HepG2 (cell line): ENCODE measurements around the gene WARS2. TPM values are rescaled to one million over a fixed set of nuclear protein-coding genes. Genes with fewer than 3 reads are reported as not detected.

Experiments used
- ATAC-seq: fragments of 200-7000 bp; cut with Tn5 transposase; 3 replicates; pipeline ENCODE4 v1.9.1; 2020; ENCODE audit warnings: mild to moderate bottlenecking, moderate library complexity
- Bru-seq: library from RNA; stranded (reverse); fragments of 400-500 nt; gene quantifications from one replicate; lab custom pipeline; 2021; lab: Mats Ljungman, UMichigan
- BruChase-seq, 2 experiments: library from RNA; stranded (reverse); fragments of 400-500 nt; gene quantifications; one replicate each; lab custom pipeline; 2021; lab: Mats Ljungman, UMichigan
- BruUV-seq: library from RNA; stranded (reverse); fragments of 400-500 nt; replicated peaks from 2 replicates; lab custom pipeline; 2021; lab: Mats Ljungman, UMichigan
- CTCF ChIA-PET: fragments of 300-600 bp; formaldehyde crosslinking; extraction: SDS; loops from one replicate; lab custom pipeline; 2021; ENCODE audit warnings: low total read pairs, inconsistent platforms, low intra/inter-chr PET ratio; lab: Yijun Ruan, JAX
- POLR2A ChIA-PET: fragments of 350-600 bp; sonication (Branson Sonifier 250); formaldehyde crosslinking; loops from one replicate; lab custom pipeline; 2020; ENCODE audit warnings: antibody characterized with exemption, inconsistent platforms; lab: Yijun Ruan, JAX
- DNase-seq: peaks from one replicate; pipeline ENCODE4 v3.0.0-alpha.2; 2015; ENCODE audit warnings: low spot score
- FAIRE-seq: peaks from 3 replicates; lab custom pipeline; 2011; peaks lifted over from hg19 to GRCh38; lab: Jason Lieb, UNC
- H2AFZ ChIP-seq: one replicate; pipeline ENCODE4 v1.6.1; 2011; ENCODE audit warnings: low read length, inconsistent platforms
- H3K27ac ChIP-seq: fragments of 300-600 bp; 3 replicates; pipeline ENCODE4 v1.8.0; 2011; ENCODE audit warnings: mixed run types, mild to moderate bottlenecking, mixed read lengths, low read length, inconsistent platforms; ENCODE audit not compliant: insufficient read depth; ENCODE audit errors: extremely low read length
- H3K27me3 ChIP-seq, 2 experiments: fragments of 200-600 bp in 1 of 2; 2 replicates in 1 of 2; 3 replicates in 1 of 2; pipeline versions ENCODE4 v1.6.0 to v1.8.0; 2011; ENCODE audit warnings: low read length in 2 of 2, mild to moderate bottlenecking in 2 of 2, moderate library complexity in 2 of 2, inconsistent platforms in 1 of 2; ENCODE audit not compliant: insufficient read depth in 2 of 2, control insufficient read depth in 1 of 2
- H3K36me3 ChIP-seq, 2 experiments: fragments of 200-600 bp in 1 of 2; replicated peaks in 1 of 2; 2 replicates in 1 of 2; 3 replicates in 1 of 2; pipeline versions ENCODE4 v1.5.1 to v1.8.0; 2011; ENCODE audit warnings: low read length in 2 of 2, inconsistent platforms in 1 of 2; ENCODE audit not compliant: insufficient read depth in 2 of 2, control insufficient read depth in 1 of 2
- H3K4me1 ChIP-seq: 2 replicates; pipeline ENCODE4 v1.5.1; 2012; ENCODE audit warnings: low read length, inconsistent platforms; ENCODE audit not compliant: insufficient read depth
- H3K4me2 ChIP-seq: 2 replicates; pipeline ENCODE4 v1.6.0; 2011; ENCODE audit warnings: low read depth, low read length, inconsistent platforms
- H3K4me3 ChIP-seq, 3 experiments: fragments of 200-600 bp in 1 of 3; sonication (generic), shearing (Covaris generic) in 1 of 3; replicated peaks in 1 of 3; 2 replicates each; pipeline ENCODE4 v1.5.1; 2011 to 2016; ENCODE audit warnings: low read length in 3 of 3, inconsistent platforms in 2 of 3, low read depth in 2 of 3, mild to moderate bottlenecking in 2 of 3, control low read depth in 1 of 3, mixed read lengths in 1 of 3; ENCODE audit not compliant: insufficient read depth in 1 of 3
- H3K79me2 ChIP-seq: one replicate; pipeline ENCODE4 v1.6.1; 2011; ENCODE audit warnings: low read length, inconsistent platforms; ENCODE audit not compliant: insufficient read depth
- H3K9ac ChIP-seq: 2 replicates; pipeline ENCODE4 v1.6.0; 2011; ENCODE audit warnings: mild to moderate bottlenecking, low read depth, low read length, inconsistent platforms; ENCODE audit not compliant: insufficient read depth
- H3K9me3 ChIP-seq: 2 replicates; pipeline ENCODE4 v1.5.1; 2012; ENCODE audit warnings: mild to moderate bottlenecking, low read length
- H4K20me1 ChIP-seq: 2 replicates; pipeline ENCODE4 v1.6.0; 2011; ENCODE audit warnings: inconsistent platforms, mild to moderate bottlenecking, low read length, moderate library complexity; ENCODE audit not compliant: insufficient read depth
- BORCS8-MEF2B ChIP-seq: sonication (generic); formaldehyde crosslinking; IDR thresholded peaks from 2 replicates; pipeline ENCODE4 v1.8.0; 2022; ENCODE audit warnings: mild to moderate bottlenecking, missing genetic modification reagents
- CEBPG ChIP-seq: IDR thresholded peaks from 2 replicates; pipeline ENCODE4 v1.6.1; 2016
- KDM5A ChIP-seq: fragments of 200-600 bp; sonication (generic); IDR thresholded peaks from 2 replicates; pipeline ENCODE4 v1.7.0; 2018; ENCODE audit warnings: antibody characterized with exemption, mild to moderate bottlenecking, low read length, borderline replicate concordance
- REL ChIP-seq: sonication (generic); formaldehyde crosslinking; conservative IDR thresholded peaks from 2 replicates; pipeline ENCODE4 v1.8.0; 2022; ENCODE audit warnings: mild to moderate bottlenecking, missing genetic modification reagents, moderate library complexity
- RFX1 ChIP-seq: fragments of 450-650 bp; IDR thresholded peaks from 2 replicates; pipeline ENCODE4 v1.6.1; 2017
- SALL2 ChIP-seq: sonication (generic); formaldehyde crosslinking; IDR thresholded peaks from 2 replicates; pipeline ENCODE4 v1.8.1; 2023; ENCODE audit warnings: mild to moderate bottlenecking, missing genetic modification reagents, inconsistent platforms
- TSC22D2 ChIP-seq: sonication (generic); formaldehyde crosslinking; IDR thresholded peaks from 2 replicates; pipeline ENCODE4 v1.5.1; 2020; ENCODE audit warnings: missing genetic modification reagents, mild to moderate bottlenecking, borderline replicate concordance
- ZBTB3 ChIP-seq: sonication (generic); formaldehyde crosslinking; IDR thresholded peaks from 2 replicates; pipeline ENCODE4 v1.4.0; 2020; ENCODE audit warnings: low read depth, mild to moderate bottlenecking, moderate library complexity, missing genetic modification reagents, borderline replicate concordance
- ZNF12 ChIP-seq: sonication (generic); formaldehyde crosslinking; IDR thresholded peaks from 2 replicates; pipeline ENCODE4 v1.5.0; 2020; ENCODE audit warnings: missing genetic modification reagents
- ZNF501 ChIP-seq: sonication (generic); formaldehyde crosslinking; IDR thresholded peaks from 2 replicates; pipeline ENCODE4 v1.5.1; 2020; ENCODE audit warnings: mild to moderate bottlenecking, moderate library complexity, missing genetic modification reagents
- whole genome bisulfite sequencing: methylation state at CpG from one replicate; pipeline ENCODE4 v1.1.6; 2017; ENCODE audit warnings: low lambda C conversion rate; 5-methylcytosine and 5-hydroxymethylcytosine counted together
- in situ Hi-C: cut with HindIII; loops from 2 replicates; pipeline ENCODE4 v1.10.0; 2017; ENCODE audit warnings: low pct_unique_long_range_greater_than_20kb; ENCODE audit not compliant: extremely low pct_ligation_motif_present
- intact Hi-C: fragments of 100-400 bp; cut with micrococcal nuclease; formaldehyde crosslinking; loops from one replicate; pipeline ENCODE4 v1.10.0; 2022; ENCODE audit not compliant: unreplicated experiment
- long read RNA-seq, 2 experiments: library from RNA in 1 of 2; library from polyadenylated mRNA in 1 of 2; stranded (forward) in 1 of 2; unstranded in 1 of 2; transcript quantifications; one replicate each; pipeline ENCODE4 v2.0.0, GENCODE V29; 2019 to 2022
- polyA minus RNA-seq, 3 experiments: library from RNA; depleted of rRNA, polyadenylated mRNA; stranded (reverse); fragments of >200 nt; gene quantifications; 2 replicates each; pipeline ENCODE4 v1.2.3, GENCODE V29; 2011; ENCODE audit warnings: low replicate concordance in 1 of 3
- polyA plus RNA-seq, 8 experiments: library from polyadenylated mRNA; depleted of rRNA in 3 of 8; stranded (reverse) in 7 of 8; unstranded in 1 of 8; fragments of >200 nt; fragmentation: Illumina TruSeq in 4 of 8; extraction: Trizol in 4 of 8; gene quantifications; 2 replicates each; pipeline versions ENCODE4 v1.2.1 to v1.2.3, GENCODE V29; 2011 to 2016; ENCODE audit warnings: low read depth in 4 of 8, missing spikeins in 1 of 8, mixed read lengths in 1 of 8; ENCODE audit not compliant: insufficient read depth in 1 of 8
- total RNA-seq, 5 experiments: library from RNA; depleted of rRNA; stranded (reverse); fragments of >200 nt; fragmentation: Illumina TruSeq; extraction: Trizol; gene quantifications; 2 replicates each; pipeline ENCODE4 v1.2.3, GENCODE V29; 2016; ENCODE audit warnings: low read depth in 1 of 5
- TF ChIP-seq, protein P1 (sequence below): IDR thresholded peaks from 2 replicates; pipeline ENCODE4 v1.6.1; 2016; ENCODE audit warnings: mild to moderate bottlenecking
- TF ChIP-seq, protein P2 (sequence below): sonication (generic); formaldehyde crosslinking; IDR thresholded peaks from 2 replicates; pipeline ENCODE4 v1.4.0; 2020; ENCODE audit warnings: missing genetic modification reagents, low read depth, mild to moderate bottlenecking, borderline replicate concordance
- TF ChIP-seq, protein P3 (sequence below): sonication (generic); formaldehyde crosslinking; IDR thresholded peaks from 2 replicates; pipeline ENCODE4 v1.5.0; 2020; ENCODE audit warnings: missing genetic modification reagents

Gene WARS2
- 18.8 and 27.5 TPM in 2 replicates for total RNA-seq (2016; rRNA removed; fragmentation: Illumina TruSeq; extraction: Trizol)
- total RNA-seq (2016; cell fraction: cytosol; rRNA removed; fragmentation: Illumina TruSeq; extraction: Trizol; ENCODE audit: low read depth) = 4.1 and 6.4 TPM in 2 replicates
- total RNA-seq (2016; cell fraction: insoluble cytoplasmic fraction; rRNA removed; fragmentation: Illumina TruSeq; extraction: Trizol) = 17.4 and 27.5 TPM in 2 replicates
- 12.9 and 13.8 TPM in 2 replicates for total RNA-seq (2016; cell fraction: membrane; rRNA removed; fragmentation: Illumina TruSeq; extraction: Trizol)
- 18.3 and 19.9 TPM in 2 replicates for total RNA-seq (2016; cell fraction: nucleus; rRNA removed; fragmentation: Illumina TruSeq; extraction: Trizol)
- polyA plus RNA-seq (2011; rRNA removed) = 12.4 and 12.9 TPM in 2 replicates
- 8.6 and 8.9 TPM in 2 replicates for polyA plus RNA-seq (2011; cell fraction: cytosol; rRNA removed)
- 6.0 and 7.8 TPM in 2 replicates for polyA plus RNA-seq (2011; cell fraction: nucleus; rRNA removed)
- 15.9 and 18.9 TPM in 2 replicates for polyA plus RNA-seq (2012)
- 3.1 and 3.2 TPM in 2 replicates for polyA plus RNA-seq (2016; cell fraction: cytosol; fragmentation: Illumina TruSeq; extraction: Trizol; ENCODE audit: low read depth)
- polyA plus RNA-seq (2016; cell fraction: insoluble cytoplasmic fraction; fragmentation: Illumina TruSeq; extraction: Trizol; ENCODE audit: low read depth) = 22.1 and 23.5 TPM in 2 replicates
- polyA plus RNA-seq (2016; cell fraction: membrane; fragmentation: Illumina TruSeq; extraction: Trizol; ENCODE audit: low read depth) = 7.5 and 8.8 TPM in 2 replicates
- 6.0 and 8.0 TPM in 2 replicates for polyA plus RNA-seq (2016; cell fraction: nucleus; fragmentation: Illumina TruSeq; extraction: Trizol; ENCODE audit: insufficient read depth, low read depth)
- 26.0 and 75.1 TPM in 2 replicates for polyA minus RNA-seq (2011; rRNA and poly(A)+ RNA removed; ENCODE audit: low replicate concordance)
- 8.4 and 13.2 TPM in 2 replicates for polyA minus RNA-seq (2011; cell fraction: cytosol; rRNA and poly(A)+ RNA removed)
- polyA minus RNA-seq (2011; cell fraction: nucleus; rRNA and poly(A)+ RNA removed) = 32.1 and 32.4 TPM in 2 replicates
- percentile 68 among the genes with signal in this experiment for Bru-seq, nascent RNA
- percentile 56 among the genes with signal in this experiment for BruChase-seq, experiment 1, labeled RNA remaining after a 6-hour chase
- percentile 57 among the genes with signal in this experiment for BruChase-seq, experiment 2, labeled RNA remaining after a 2-hour chase
- long read RNA-seq, experiment 1, transcript WARS2-201 (6 exons, 2,800 nt) = major isoform, 19 of 27 reads
- long read RNA-seq, experiment 1, partial matches to known transcripts = 2 of 27 reads
- long read RNA-seq, experiment 1, other reads (novel, unspliced or antisense) = 6 of 27 reads
- long read RNA-seq, experiment 2, transcript WARS2-201 (6 exons, 2,800 nt) = major isoform, 16 of 44 reads
- long read RNA-seq, experiment 2, partial matches to known transcripts = 2 of 44 reads
- long read RNA-seq, experiment 2, other reads (novel, unspliced or antisense) = 26 of 44 reads

DNA sequence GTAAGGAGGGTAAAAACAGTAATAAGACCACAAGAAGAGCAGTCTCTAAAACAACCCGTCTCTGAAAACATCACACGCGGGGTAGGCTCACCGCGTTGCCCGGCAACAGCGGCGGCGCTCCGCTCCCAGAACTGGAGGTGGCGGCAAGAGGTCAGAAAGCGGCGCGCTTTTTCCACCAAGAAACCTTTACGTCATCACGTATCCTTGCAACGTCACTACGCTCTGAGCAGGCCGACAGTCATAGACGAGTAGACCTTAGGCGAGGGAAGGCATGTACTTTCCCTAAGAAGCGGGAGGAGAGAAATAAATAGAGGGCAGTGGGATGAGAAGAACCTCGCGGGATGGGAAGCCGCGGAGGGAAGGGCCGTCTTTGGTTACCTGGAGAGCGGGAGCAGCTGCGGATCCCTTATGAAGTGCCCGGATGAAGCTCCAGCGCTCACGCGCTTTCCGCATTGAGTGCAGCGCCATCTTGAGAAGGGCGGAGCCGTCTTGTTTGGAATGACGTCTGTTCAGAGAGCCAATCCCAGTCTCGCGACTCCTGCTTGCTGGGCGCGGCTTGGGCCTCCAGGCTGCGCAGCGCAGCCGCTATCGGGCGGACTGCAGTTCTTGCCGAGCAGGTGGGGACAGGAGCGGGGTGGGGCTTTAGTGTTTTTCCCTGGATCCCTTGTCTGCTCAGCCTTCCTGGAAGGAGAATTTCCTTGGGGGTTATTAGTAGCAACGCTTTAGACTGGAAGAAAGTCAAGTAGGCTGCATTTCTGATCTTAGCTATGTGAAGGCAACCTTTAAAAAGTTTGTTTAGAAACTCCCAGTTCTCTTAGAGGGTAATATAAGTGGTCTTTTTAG lies at the start of gene WARS2:
WARS2 (minus strand) TSS at position 477 of the 843 bp plus-strand sequence; CDS start at position 468, 9 bp downstream.
- no peaks in the 10 kb centered on the region for H3K27me3 ChIP-seq
- WGBS = 2% methylated on average over 33 of the region's 50 CpGs
- peak; percentile 77 for FAIRE-seq
- H3K36me3 ChIP-seq = no peaks in the 10 kb centered on the region
- CTCF ChIA-PET = no interaction called here
- peaks cover 30% of the 10 kb centered on the region for H3K4me1 ChIP-seq
- peaks cover 33% of the 10 kb centered on the region for H3K79me2 ChIP-seq
- H4K20me1 ChIP-seq = no peaks in the 10 kb centered on the region
- peak within 1 kb of the TSS; percentile 91 for H3K27ac ChIP-seq
- BruUV-seq = TSS peak; percentile 71
- in situ Hi-C loops = no loop called here
- peak within 1 kb of the TSS; percentile 75 to 85 (median 75) for H3K4me3 ChIP-seq
- H3K9me3 ChIP-seq = no peaks in the 10 kb centered on the region
- peak; percentile 95 for DNase-seq
- H3K9ac ChIP-seq = peak within 1 kb of the TSS; percentile 84
- H2AFZ ChIP-seq = peak within 1 kb of the TSS; percentile 38
- POLR2A ChIA-PET = interaction anchor here (0.9 to 2.1 kb wide), 6 partner anchors 9 to 187 kb away, joined by 3 to 7 read pairs (median 4); no protein-coding TSS in a partner anchor
- intact Hi-C loops = loop anchor here (10.0 kb wide), 1 partner anchor 176 kb away; no protein-coding TSS in a partner anchor
- peak; percentile 99 for ATAC-seq
- peak within 1 kb of the TSS; percentile 85 for H3K4me2 ChIP-seq
- peak; percentile 37; the same call in 1 of the 2 replicates for TF ChIP-seq ZNF12
- peak; percentile 77; the same call in 1 of the 2 replicates for TF ChIP-seq TSC22D2 (CRISPR knock-in tag)
- peak; percentile 83 for TF ChIP-seq RFX1
- TF ChIP-seq, protein P1, sequence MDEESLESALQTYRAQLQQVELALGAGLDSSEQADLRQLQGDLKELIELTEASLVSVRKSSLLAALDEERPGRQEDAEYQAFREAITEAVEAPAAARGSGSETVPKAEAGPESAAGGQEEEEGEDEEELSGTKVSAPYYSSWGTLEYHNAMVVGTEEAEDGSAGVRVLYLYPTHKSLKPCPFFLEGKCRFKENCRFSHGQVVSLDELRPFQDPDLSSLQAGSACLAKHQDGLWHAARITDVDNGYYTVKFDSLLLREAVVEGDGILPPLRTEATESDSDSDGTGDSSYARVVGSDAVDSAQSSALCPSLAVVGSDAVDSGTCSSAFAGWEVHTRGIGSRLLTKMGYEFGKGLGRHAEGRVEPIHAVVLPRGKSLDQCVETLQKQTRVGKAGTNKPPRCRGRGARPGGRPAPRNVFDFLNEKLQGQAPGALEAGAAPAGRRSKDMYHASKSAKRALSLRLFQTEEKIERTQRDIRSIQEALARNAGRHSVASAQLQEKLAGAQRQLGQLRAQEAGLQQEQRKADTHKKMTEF (CRISPR knock-in tag) = peak; percentile 69; the same call in 1 of the 2 replicates
- TF ChIP-seq CEBPG (CRISPR knock-in tag) = no peak
- peak; percentile 84 for TF ChIP-seq ZNF501
- peak; percentile 68 for TF ChIP-seq KDM5A
- TF ChIP-seq, protein P2, sequence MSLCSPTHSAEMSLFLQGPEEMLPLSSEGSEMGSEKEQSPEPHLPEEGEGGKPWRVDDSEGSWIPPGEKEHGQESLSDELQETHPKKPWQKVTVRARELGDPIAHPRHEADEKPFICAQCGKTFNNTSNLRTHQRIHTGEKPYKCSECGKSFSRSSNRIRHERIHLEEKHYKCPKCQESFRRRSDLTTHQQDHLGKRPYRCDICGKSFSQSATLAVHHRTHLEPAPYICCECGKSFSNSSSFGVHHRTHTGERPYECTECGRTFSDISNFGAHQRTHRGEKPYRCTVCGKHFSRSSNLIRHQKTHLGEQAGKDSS (CRISPR knock-in tag) = no peak
- TF ChIP-seq BORCS8-MEF2B (CRISPR knock-in tag) = peak; percentile 39; the same call in 1 of the 2 replicates
- TF ChIP-seq SALL2 (CRISPR knock-in tag) = peak; percentile 15; the same call in 1 of the 2 replicates
- TF ChIP-seq, protein P3, sequence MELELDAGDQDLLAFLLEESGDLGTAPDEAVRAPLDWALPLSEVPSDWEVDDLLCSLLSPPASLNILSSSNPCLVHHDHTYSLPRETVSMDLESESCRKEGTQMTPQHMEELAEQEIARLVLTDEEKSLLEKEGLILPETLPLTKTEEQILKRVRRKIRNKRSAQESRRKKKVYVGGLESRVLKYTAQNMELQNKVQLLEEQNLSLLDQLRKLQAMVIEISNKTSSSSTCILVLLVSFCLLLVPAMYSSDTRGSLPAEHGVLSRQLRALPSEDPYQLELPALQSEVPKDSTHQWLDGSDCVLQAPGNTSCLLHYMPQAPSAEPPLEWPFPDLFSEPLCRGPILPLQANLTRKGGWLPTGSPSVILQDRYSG (CRISPR knock-in tag) = no peak
- 0 out of 2 replicates have a peak, but pooled peaks have one; percentile 9 for TF ChIP-seq ZBTB3
- no peak for TF ChIP-seq REL (CRISPR knock-in tag)
